ENCODE results near the gene EYS.
"Not testable (repeated sequence)": the region's sequence is repeated elsewhere in the genome, so short reads cannot be mapped to it uniquely, and the experiment has no call there.

The EYS gene

DNA sequence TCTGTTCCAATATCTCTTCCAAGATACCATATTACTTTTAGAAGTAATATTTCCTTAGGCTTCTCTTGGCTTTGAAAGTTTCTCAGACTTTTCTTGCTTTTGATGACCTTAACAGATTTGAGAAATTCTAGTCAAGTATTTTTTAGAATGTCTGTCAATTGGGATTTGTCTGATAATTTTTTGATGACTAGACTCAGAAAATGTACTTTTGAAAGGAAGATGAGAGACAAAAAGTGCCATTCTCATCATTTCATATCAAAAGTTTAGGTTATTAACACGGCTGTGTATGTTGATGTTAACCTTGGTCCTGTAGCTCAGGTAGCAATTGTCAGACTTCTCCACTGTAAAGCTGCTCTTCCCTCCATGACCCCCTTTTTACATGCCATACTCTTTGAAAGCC, 651.5 kb downstream of the EYS start:
- H3K9me3 Mint-ChIP-seq: no peaks in the 10 kb centered on the region

DNA sequence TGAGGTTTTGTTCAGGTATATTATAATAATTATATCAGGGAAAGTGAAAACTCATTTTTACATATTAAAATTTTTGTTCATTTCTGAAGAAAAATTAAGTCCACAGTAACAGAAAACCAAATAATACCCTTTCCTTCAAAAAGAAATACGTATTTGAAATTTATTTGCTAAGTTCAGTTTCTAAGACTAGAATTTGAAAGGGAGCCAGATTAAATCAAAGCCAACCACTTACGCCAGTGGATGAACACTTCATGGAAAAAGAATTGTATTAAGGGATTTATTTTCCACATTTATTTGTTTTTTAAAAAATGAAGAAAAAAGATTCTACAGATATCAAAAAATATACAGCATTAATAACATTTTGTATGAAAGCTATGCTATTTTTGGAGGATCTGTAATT, 654.4 kb downstream of the EYS start:
- H3K4me3 Mint-ChIP-seq: no peak overlapping the region
- H3K4me1 Mint-ChIP-seq: no peaks in the 10 kb centered on the region
- no peak overlapping the region for H3K27ac Mint-ChIP-seq
- H3K9me3 Mint-ChIP-seq: no peaks in the 10 kb centered on the region
- H3K27me3 Mint-ChIP-seq (ENCODE audit: low read depth): no peaks in the 10 kb centered on the region
- H3K36me3 Mint-ChIP-seq (ENCODE audit: low read depth): no peaks in the 10 kb centered on the region
- TF ChIP-seq, protein P1, sequence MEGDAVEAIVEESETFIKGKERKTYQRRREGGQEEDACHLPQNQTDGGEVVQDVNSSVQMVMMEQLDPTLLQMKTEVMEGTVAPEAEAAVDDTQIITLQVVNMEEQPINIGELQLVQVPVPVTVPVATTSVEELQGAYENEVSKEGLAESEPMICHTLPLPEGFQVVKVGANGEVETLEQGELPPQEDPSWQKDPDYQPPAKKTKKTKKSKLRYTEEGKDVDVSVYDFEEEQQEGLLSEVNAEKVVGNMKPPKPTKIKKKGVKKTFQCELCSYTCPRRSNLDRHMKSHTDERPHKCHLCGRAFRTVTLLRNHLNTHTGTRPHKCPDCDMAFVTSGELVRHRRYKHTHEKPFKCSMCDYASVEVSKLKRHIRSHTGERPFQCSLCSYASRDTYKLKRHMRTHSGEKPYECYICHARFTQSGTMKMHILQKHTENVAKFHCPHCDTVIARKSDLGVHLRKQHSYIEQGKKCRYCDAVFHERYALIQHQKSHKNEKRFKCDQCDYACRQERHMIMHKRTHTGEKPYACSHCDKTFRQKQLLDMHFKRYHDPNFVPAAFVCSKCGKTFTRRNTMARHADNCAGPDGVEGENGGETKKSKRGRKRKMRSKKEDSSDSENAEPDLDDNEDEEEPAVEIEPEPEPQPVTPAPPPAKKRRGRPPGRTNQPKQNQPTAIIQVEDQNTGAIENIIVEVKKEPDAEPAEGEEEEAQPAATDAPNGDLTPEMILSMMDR (IDR thresholded peaks at IDR 0.05; ENCODE audit: unreplicated experiment in 3 of 3): no peak

More for the DNA sequence above, 651.5 kb downstream of the EYS start:
- no peaks in the 10 kb centered on the region for H3K4me1 Mint-ChIP-seq
- H3K27ac Mint-ChIP-seq: no peak overlapping the region
- TF ChIP-seq, protein P1 (IDR thresholded peaks at IDR 0.05; ENCODE audit: unreplicated experiment in 3 of 3): no peak
- H3K36me3 Mint-ChIP-seq (ENCODE audit: low read depth): no peaks in the 10 kb centered on the region
- H3K4me3 Mint-ChIP-seq: no peak overlapping the region
- no peaks in the 10 kb centered on the region for H3K27me3 Mint-ChIP-seq (ENCODE audit: low read depth)

DNA sequence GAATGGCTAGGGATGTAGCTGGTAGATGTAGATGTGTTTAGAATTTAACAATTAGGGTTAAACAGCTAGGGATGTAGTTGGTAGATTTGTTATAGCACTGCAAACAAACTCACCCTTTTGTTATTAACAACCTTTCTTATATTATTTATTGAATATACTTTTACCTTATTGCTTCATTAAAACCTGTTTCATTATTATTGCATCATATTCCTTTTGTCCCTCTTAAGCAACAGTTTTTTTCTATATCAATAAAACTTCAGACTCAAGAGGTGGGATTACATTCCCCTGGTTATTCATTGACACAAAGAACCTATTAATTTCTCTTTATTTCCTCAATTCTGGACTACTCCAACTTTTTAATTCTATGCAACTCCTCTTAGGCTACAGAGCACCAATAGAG, 661.2 kb downstream of the EYS start:
- Mint-ChIP-seq H3K27ac (no peak overlapping the region), H3K4me3 (no peak overlapping the region), H3K27me3 (ENCODE audit: low read depth) (no peaks in the 10 kb centered on the region), H3K9me3 (no peaks in the 10 kb centered on the region), H3K4me1 (no peaks in the 10 kb centered on the region), H3K36me3 (ENCODE audit: low read depth) (no peaks in the 10 kb centered on the region)
- TF ChIP-seq, protein P1 (IDR thresholded peaks at IDR 0.05; ENCODE audit: unreplicated experiment in 3 of 3): no peak

DNA sequence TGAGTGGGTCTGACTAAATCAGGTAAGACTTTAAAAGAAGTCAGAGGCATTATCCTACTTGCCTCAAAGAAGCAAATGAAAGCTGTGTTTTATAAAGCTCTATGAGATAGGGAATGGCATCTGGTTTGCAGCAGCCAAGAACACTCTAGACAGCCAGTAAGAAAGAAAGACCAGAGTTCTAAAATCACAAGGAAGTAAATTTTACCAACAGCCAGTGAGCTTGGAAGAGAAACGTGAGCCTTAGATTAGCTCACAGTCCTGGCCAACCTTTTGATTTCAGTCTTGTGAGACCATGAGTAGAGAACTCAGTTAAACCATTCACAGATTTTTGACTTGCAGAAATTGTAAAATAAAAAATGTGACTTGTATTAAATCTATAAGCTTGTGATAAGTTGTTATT, 693.0 kb downstream of the EYS start:
- Mint-ChIP-seq H3K27me3 (ENCODE audit: low read depth) (no peaks in the 10 kb centered on the region), H3K27ac (no peak overlapping the region), H3K9me3 (no peaks in the 10 kb centered on the region), H3K4me1 (no peaks in the 10 kb centered on the region), H3K36me3 (ENCODE audit: low read depth) (no peaks in the 10 kb centered on the region), H3K4me3 (no peak overlapping the region)
- TF ChIP-seq, protein P1 (IDR thresholded peaks at IDR 0.05; ENCODE audit: unreplicated experiment in 3 of 3): no peak

DNA sequence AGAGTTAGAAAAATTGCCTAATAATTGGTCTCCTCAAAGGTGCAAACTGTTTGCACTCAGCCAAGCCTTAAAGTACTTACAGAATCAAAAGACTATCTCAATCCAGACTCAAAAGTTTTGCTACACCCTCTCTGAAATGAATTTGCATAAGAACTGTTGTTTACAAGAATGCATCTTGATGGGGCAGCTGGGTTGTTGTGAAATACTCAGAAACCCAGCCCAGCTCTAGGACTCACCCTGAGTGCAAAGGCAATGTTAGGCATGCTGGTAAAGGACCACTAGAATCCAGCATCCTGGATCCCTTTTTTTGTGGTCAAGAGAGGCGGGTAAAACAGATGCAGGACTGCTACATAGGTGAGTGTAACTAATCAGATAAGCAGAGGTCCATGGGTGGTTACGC, 700.2 kb downstream of the EYS start:
- no peaks in the 10 kb centered on the region for H3K4me1 Mint-ChIP-seq
- H3K9me3 Mint-ChIP-seq: peaks cover 4% of the 10 kb centered on the region
- H3K36me3 Mint-ChIP-seq (ENCODE audit: low read depth): no peaks in the 10 kb centered on the region
- no peaks in the 10 kb centered on the region for H3K27me3 Mint-ChIP-seq (ENCODE audit: low read depth)
- no peak overlapping the region for H3K27ac Mint-ChIP-seq
- H3K4me3 Mint-ChIP-seq: no peak overlapping the region
- TF ChIP-seq, protein P1 (IDR thresholded peaks at IDR 0.05; ENCODE audit: unreplicated experiment in 3 of 3): no peak

DNA sequence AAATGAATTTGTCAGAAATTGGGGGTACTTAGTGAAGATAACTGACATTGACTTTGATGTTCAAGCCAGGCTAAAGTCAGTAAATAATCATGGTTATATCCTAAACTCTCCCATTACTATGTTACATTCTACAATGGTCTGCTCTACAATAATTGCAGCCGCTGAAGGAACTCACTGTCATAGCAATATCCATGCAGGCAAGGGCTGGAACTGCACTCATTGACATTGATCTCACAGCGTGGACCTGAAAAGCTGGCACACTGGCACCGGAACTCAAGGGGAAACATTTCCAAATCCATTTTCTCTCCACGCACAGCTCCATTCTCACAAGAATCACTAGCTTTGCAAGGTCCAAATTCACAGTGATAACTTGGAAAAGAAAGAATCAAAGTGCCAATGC, 702.7 kb downstream of the EYS start:
- H3K27ac Mint-ChIP-seq: no peak overlapping the region
- TF ChIP-seq, protein P1 (IDR thresholded peaks at IDR 0.05; ENCODE audit: unreplicated experiment in 3 of 3): no peak
- H3K4me3 Mint-ChIP-seq: no peak overlapping the region
- peaks cover 4% of the 10 kb centered on the region for H3K9me3 Mint-ChIP-seq
- H3K36me3 Mint-ChIP-seq (ENCODE audit: low read depth): no peaks in the 10 kb centered on the region
- no peaks in the 10 kb centered on the region for H3K27me3 Mint-ChIP-seq (ENCODE audit: low read depth)
- H3K4me1 Mint-ChIP-seq: no peaks in the 10 kb centered on the region

DNA sequence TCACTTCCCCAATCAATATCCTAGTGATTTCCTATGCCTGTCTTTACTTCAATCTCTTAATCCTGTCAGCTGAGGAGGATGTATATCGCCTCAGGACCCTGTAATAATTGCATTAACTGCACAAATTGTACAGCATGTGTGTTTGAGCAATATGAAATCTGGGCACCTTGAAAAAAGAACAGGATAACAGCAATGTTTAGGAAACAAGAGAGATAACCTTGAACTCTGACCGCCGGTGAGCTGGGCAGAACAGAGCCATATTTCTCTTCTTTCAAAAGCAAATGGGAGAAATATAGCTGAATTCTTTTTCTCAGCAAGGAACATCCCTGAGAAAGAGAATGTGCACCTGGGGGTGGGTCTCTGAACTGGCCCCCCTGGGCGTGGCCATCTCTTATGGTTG, 704.1 kb downstream of the EYS start:
- not testable (repeated sequence) for H3K9me3 Mint-ChIP-seq; H3K36me3 Mint-ChIP-seq (ENCODE audit: low read depth); H3K4me1 Mint-ChIP-seq; H3K27ac Mint-ChIP-seq; H3K4me3 Mint-ChIP-seq; H3K27me3 Mint-ChIP-seq (ENCODE audit: low read depth)

All from nephron (organoid).